Mesenchymal stem cell (in vitro differentiated cells and primary cell): ENCODE results near the gene NAT9.

ENCODE experiments used
- DNase-seq: peaks from one replicate; pipeline ENCODE4 v3.0.0-alpha.2; 2013
- H2AFZ ChIP-seq: one replicate; pipeline ENCODE4 v1.6.1; 2013; ENCODE audit warnings: low read depth, mild to moderate bottlenecking, control low read depth, inconsistent platforms, low read length, moderate library complexity
- H2AK5ac ChIP-seq: 2 replicates; pipeline ENCODE4 v1.6.1; 2013; ENCODE audit warnings: low read length, moderate library complexity, mild to moderate bottlenecking, inconsistent platforms; ENCODE audit not compliant: severe bottlenecking
- H2BK120ac ChIP-seq: one replicate; pipeline ENCODE4 v1.6.1; 2013; ENCODE audit warnings: low read depth, mild to moderate bottlenecking, inconsistent platforms, low read length, moderate library complexity
- H2BK12ac ChIP-seq, 2 experiments: one replicate each; pipeline ENCODE4 v1.6.1; 2013; ENCODE audit warnings: inconsistent platforms in 2 of 2, low read length in 2 of 2, mild to moderate bottlenecking in 2 of 2, moderate library complexity in 2 of 2, control low read depth in 1 of 2
- H2BK15ac ChIP-seq: one replicate; pipeline ENCODE4 v1.6.1; 2013; ENCODE audit warnings: mild to moderate bottlenecking, low read depth, inconsistent platforms; ENCODE audit not compliant: poor library complexity, severe bottlenecking
- H2BK5ac ChIP-seq: 2 replicates; pipeline ENCODE4 v1.6.1; 2013; ENCODE audit warnings: low read depth, mild to moderate bottlenecking, low read length, control low read depth, inconsistent platforms; ENCODE audit not compliant: poor library complexity, severe bottlenecking
- H3K14ac ChIP-seq, 2 experiments: one replicate each; pipeline ENCODE4 v1.6.1; 2013; ENCODE audit warnings: inconsistent platforms in 2 of 2, low read length in 2 of 2, control low read depth in 1 of 2, mild to moderate bottlenecking in 1 of 2, moderate library complexity in 1 of 2
- H3K18ac ChIP-seq, 2 experiments: one replicate each; pipeline ENCODE4 v1.6.1; 2013; ENCODE audit warnings: inconsistent platforms in 2 of 2, low read length in 2 of 2, control low read depth in 1 of 2, low read depth in 1 of 2, mild to moderate bottlenecking in 1 of 2
- H3K23ac ChIP-seq, 2 experiments: one replicate each; pipeline ENCODE4 v1.6.1; 2013; ENCODE audit warnings: inconsistent platforms in 2 of 2, low read length in 2 of 2, mild to moderate bottlenecking in 2 of 2, moderate library complexity in 2 of 2, control low read depth in 1 of 2
- H3K27ac ChIP-seq: 2 replicates; pipeline ENCODE4 v1.5.1; 2013; ENCODE audit warnings: mild to moderate bottlenecking, moderate library complexity, low read length, control low read depth, inconsistent platforms; ENCODE audit not compliant: poor library complexity, severe bottlenecking
- H3K27me3 ChIP-seq, 2 experiments: 2 replicates each; pipeline versions ENCODE4 v1.6.1 to v1.7.0; 2013; ENCODE audit warnings: low read length in 2 of 2, mild to moderate bottlenecking in 2 of 2, moderate library complexity in 2 of 2, control low read depth in 1 of 2, inconsistent platforms in 1 of 2; ENCODE audit not compliant: control insufficient read depth in 1 of 2, insufficient read depth in 1 of 2
- H3K36me3 ChIP-seq, 2 experiments: 2 replicates each; pipeline versions ENCODE4 v1.6.1 to v1.7.0; 2013; ENCODE audit warnings: low read length in 2 of 2, control low read depth in 1 of 2, inconsistent platforms in 1 of 2, low read depth in 1 of 2, mild to moderate bottlenecking in 1 of 2; ENCODE audit not compliant: insufficient read depth in 2 of 2, control insufficient read depth in 1 of 2
- H3K4ac ChIP-seq, 2 experiments: one replicate each; pipeline ENCODE4 v1.6.1; 2013; ENCODE audit warnings: inconsistent platforms in 2 of 2, low read length in 2 of 2, mild to moderate bottlenecking in 2 of 2, moderate library complexity in 2 of 2, control low read depth in 1 of 2, low read depth in 1 of 2
- H3K4me1 ChIP-seq: 2 replicates; pipeline ENCODE4 v1.6.1; 2013; ENCODE audit warnings: low read depth, low read length, control low read depth; ENCODE audit not compliant: control insufficient read depth, insufficient read depth
- H3K4me2 ChIP-seq: 2 replicates; pipeline ENCODE4 v1.6.1; 2013; ENCODE audit warnings: low read length, mild to moderate bottlenecking, inconsistent platforms; ENCODE audit not compliant: poor library complexity, severe bottlenecking
- H3K4me3 ChIP-seq, 2 experiments: 2 replicates each; pipeline versions ENCODE4 v1.5.1 to v1.7.0; 2013; ENCODE audit warnings: low read length in 2 of 2, mild to moderate bottlenecking in 2 of 2, control low read depth in 1 of 2, low read depth in 1 of 2; ENCODE audit not compliant: insufficient read depth in 1 of 2
- H3K79me1 ChIP-seq: replicated peaks from 2 replicates; pipeline ENCODE4 v1.6.1; 2013; ENCODE audit warnings: mild to moderate bottlenecking, control low read depth, low read length, inconsistent platforms; ENCODE audit not compliant: poor library complexity, severe bottlenecking
- H3K9ac ChIP-seq: 2 replicates; pipeline ENCODE4 v1.7.0; 2013; ENCODE audit warnings: mild to moderate bottlenecking, low read length, moderate library complexity
- H3K9me3 ChIP-seq: 2 replicates; pipeline ENCODE4 v1.7.0; 2013; ENCODE audit warnings: mild to moderate bottlenecking, low read length; ENCODE audit not compliant: control insufficient read depth
- H4K8ac ChIP-seq: one replicate; pipeline ENCODE4 v1.6.1; 2013; ENCODE audit warnings: inconsistent platforms, mild to moderate bottlenecking, low read length, moderate library complexity
- H4K91ac ChIP-seq: one replicate; pipeline ENCODE4 v1.6.1; 2013; ENCODE audit warnings: mild to moderate bottlenecking, low read length, inconsistent platforms
- WGBS: methylation state at CpG from one replicate; pipeline ENCODE4 v1.1.7; 2013; ENCODE audit warnings: mixed read lengths; 5-methylcytosine and 5-hydroxymethylcytosine counted together

Gene NAT9

DNA sequence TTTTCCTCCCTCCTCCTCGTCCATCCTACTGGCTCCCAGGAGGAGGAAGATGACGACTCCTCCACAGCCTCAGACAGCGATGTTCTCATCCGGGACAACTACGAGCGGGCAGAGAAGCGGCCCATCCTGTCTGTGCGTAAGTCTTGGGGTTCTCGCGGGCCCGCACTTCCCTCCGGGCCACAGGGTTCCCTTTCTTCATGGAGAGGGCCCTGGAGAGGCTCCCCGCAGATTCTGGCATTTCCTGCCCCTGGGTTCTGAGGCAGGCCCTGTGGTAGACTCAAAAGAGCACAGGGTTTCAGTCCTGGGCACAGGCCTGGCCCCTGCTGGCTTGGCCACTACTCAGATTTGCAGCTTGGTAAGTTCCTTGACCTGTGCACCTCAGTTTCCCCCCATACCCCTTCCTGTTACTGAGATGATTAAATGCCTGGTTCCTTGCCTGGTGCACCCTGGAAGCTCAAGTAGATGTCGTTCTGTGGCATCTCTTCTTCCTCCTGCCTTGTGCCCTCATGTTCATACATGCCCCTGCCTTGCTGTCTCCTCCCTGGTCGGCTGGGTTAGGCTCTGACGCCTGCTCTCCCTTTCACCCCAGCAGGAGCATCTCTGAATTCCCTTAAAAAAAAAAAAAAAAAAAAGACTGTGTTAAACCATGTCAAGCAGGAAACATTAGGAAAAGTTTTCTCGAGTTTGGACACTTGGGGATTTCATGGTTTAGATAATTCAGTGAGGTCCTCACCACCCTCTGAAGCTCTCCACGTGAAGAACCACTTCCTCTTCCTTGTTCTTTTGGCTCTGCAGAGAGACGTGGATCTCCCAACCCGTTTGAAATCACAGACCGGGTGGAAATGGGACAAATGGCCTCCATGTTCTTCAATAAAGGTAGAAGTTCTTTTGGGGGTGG lies 14.3 kb upstream of the NAT9 start:
- H3K14ac ChIP-seq, result no peak overlapping the region
- H3K27ac ChIP-seq, result no peak overlapping the region
- peaks cover 14% of the 10 kb centered on the region for H3K4me1 ChIP-seq
- H4K91ac ChIP-seq, result no peak overlapping the region
- no peak overlapping the region for H3K4ac ChIP-seq
- no peak for DNase-seq
- H3K4me2 ChIP-seq, result no peak overlapping the region
- no peak overlapping the region for H2BK120ac ChIP-seq
- no peaks in the 10 kb centered on the region for H3K9me3 ChIP-seq
- no peak overlapping the region for H4K8ac ChIP-seq
- H3K27me3 ChIP-seq, result no peaks in the 10 kb centered on the region
- no peak overlapping the region for H3K9ac ChIP-seq
- H3K79me1 ChIP-seq, result peaks cover 9% of the 10 kb centered on the region
- H2BK12ac ChIP-seq, result no peak overlapping the region
- H3K36me3 ChIP-seq, result peaks cover 61 to 66% of the 10 kb centered on the region in 2 experiments
- no peak overlapping the region for H2BK15ac ChIP-seq
- H3K4me3 ChIP-seq, result no peak overlapping the region
- no peak overlapping the region for H3K18ac ChIP-seq
- H2AK5ac ChIP-seq, result no peak overlapping the region
- no peak overlapping the region for H2AFZ ChIP-seq
- 90% methylated on average over 20 of the region's 21 CpGs for WGBS
- H3K23ac ChIP-seq, result no peak overlapping the region
- no peak overlapping the region for H2BK5ac ChIP-seq

- Histone ChIP-seq H3K27ac (no peak overlapping the region), H2AK5ac (no peak overlapping the region), H2BK15ac (no peak overlapping the region), H3K36me3 (peaks cover 46 to 48% of the 10 kb centered on the region in 2 experiments), H4K91ac (no peak overlapping the region), H2BK120ac (no peak overlapping the region), H3K14ac (no peak overlapping the region), H3K18ac (no peak overlapping the region), H3K4me3 (no peak overlapping the region), H3K4ac (no peak overlapping the region), H2BK5ac (no peak overlapping the region), H3K79me1 (peaks cover 31% of the 10 kb centered on the region), H2AFZ (no peak overlapping the region), H3K23ac (no peak overlapping the region), H3K4me1 (peaks cover 15% of the 10 kb centered on the region), H3K9ac (no peak overlapping the region), H2BK12ac (no peak overlapping the region), H3K27me3 (no peaks in the 10 kb centered on the region), H3K9me3 (no peaks in the 10 kb centered on the region), H3K4me2 (no peak overlapping the region), H4K8ac (no peak overlapping the region)
- WGBS, result 94% methylated on average over 16 of the region's 16 CpGs
- no peak for DNase-seq
Measured at GRCh38 chr17:74786431-74787055, 10.4 kb upstream of the NAT9 start.

GRCh38 chr17:74785981-74786360 lies 9.8 kb upstream of the NAT9 start:
- Histone ChIP-seq H3K4ac (no peak overlapping the region), H3K4me1 (peaks cover 10% of the 10 kb centered on the region), H3K4me3 (no peak overlapping the region), H3K36me3 (peaks cover 44 to 48% of the 10 kb centered on the region in 2 experiments), H3K27me3 (no peaks in the 10 kb centered on the region), H3K4me2 (no peak overlapping the region), H3K9me3 (no peaks in the 10 kb centered on the region), H3K27ac (no peak overlapping the region), H3K79me1 (peaks cover 32% of the 10 kb centered on the region), H2AK5ac (no peak overlapping the region), H2BK15ac (no peak overlapping the region), H3K23ac (no peak overlapping the region), H3K14ac (no peak overlapping the region), H4K91ac (no peak overlapping the region), H2BK12ac (no peak overlapping the region), H2BK120ac (no peak overlapping the region), H2AFZ (no peak overlapping the region), H3K9ac (no peak overlapping the region), H3K18ac (no peak overlapping the region), H4K8ac (no peak overlapping the region), H2BK5ac (no peak overlapping the region)
- DNase-seq, result no peak
- WGBS, result 94% methylated on average over 9 of the region's 9 CpGs
